HG03575 (cell line): ENCODE measurements around the gene RNASEH2B.

Source experiments
- ATAC-seq: cut with Tn5 transposase; IDR thresholded peaks from one replicate; pipeline ENCODE4 v1.9.1; 2021; ENCODE audit not compliant: unreplicated experiment, insufficient number of reproducible peaks, low FRiP score; ENCODE audit errors: extremely low read depth

RNASEH2B gene

GRCh38 chr13:50989476-50989875 is 79.9 kb downstream of the RNASEH2B start:
- ATAC-seq, result no peak

DNA sequence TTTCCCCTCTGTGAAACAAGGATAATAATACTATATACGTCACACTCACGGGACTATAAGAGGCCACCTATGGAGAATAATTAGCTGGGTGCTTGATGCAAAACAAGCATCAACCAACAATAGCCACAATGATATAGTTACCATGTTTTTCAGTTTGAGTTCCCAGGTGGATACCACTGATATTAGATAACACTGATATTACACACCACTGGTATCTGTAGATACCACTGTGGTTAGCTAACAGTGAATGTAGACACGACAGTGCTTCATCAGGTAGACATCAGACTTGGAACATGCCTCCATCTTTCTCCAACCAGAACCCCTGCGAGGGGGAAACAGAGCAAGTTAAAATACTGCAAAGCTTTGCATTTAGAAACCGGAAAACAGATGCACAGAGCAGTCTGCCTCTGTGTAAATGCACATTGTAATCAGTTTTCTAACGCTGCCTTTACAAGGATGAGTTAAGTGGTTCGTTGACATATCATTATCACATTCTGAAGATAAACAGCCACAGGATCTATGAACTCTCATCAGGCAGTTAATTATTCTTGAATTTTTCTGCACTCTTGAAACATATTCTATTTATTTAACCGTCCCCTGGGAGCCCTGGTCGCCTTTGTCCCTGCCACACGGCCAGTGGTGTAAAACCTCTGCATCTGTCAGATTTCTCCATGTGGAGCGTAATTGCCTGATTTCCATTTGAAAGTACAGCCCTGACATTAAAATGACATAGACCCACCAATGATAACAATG is 80.7 kb downstream of the RNASEH2B start:
- no peak for ATAC-seq

- no peak for ATAC-seq
Observed at GRCh38 chr13:50990818-50991506, 81.4 kb downstream of the RNASEH2B start.

- no peak for ATAC-seq
Observed at GRCh38 chr13:50991579-50992521, 82.3 kb downstream of the RNASEH2B start.

GRCh38 chr13:50993371-50993770 is 83.8 kb downstream of the RNASEH2B start:
- ATAC-seq, result no peak

DNA sequence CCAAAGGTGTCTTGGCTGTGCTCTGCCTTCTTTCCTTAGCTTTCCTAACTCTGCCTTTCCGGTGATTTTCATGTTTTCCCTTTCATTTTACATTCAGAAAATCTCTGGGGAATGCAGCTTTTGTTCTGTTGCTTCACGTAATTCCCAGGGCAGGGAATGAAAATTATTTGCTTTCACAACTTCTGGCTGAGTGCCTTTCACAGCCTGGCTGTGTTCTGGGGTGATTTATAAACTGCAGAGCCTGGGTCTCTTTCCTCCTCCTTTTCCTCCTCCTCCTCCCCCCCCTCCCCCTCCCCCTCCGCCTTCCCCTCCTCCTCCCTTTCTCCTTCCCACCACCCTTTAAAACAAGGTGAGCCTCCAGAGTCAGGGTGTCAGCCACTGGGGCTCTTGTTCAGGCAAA is 84.3 kb downstream of the RNASEH2B start:
- no peak for ATAC-seq

- no peak for ATAC-seq
Observed at GRCh38 chr13:50994651-50995050, 85.1 kb downstream of the RNASEH2B start.

DNA sequence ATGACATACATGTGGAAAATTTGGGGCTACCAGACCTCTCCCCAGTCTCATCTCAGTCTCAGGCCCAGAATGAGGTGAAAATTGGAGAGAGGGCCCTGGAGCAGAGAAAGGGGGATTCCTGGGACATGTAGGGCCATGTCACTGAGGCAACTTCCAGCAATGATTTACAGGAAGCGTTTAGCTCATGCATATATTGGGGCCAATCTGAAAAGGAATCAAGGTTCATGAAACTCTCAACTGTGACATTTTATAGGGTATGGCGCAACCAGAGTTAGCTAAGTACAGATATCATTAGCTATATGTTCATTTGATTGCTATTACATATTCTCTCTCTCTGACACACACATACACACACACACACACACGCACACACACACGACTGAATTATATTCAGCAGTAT is 86.3 kb downstream of the RNASEH2B start:
- ATAC-seq, result no peak

GRCh38 chr13:50998326-50998725 is 88.7 kb downstream of the RNASEH2B start:
- ATAC-seq, result no peak

- no peak for ATAC-seq
Observed at GRCh38 chr13:50999641-51000040, 90.0 kb downstream of the RNASEH2B start.

DNA sequence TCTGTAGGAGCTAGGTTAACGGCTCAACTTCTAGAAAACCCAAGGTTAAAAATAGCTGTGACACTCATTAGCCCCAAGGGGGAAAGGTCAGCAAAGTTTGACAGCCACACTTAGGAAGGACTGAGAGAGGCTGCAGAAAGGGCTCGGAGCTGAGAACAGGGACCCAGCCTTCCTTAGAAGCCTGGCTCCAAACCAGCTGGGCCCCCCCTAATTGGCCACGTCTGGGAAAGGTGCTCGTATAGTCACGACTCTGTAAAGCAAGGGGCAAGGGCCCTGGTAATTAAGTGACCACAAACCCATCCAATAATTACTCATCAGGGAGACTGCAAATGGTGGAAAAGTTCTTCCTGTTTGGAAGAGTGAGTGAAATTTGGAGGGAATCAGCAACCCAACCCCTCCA is 90.5 kb downstream of the RNASEH2B start:
- ATAC-seq, result no peak

DNA sequence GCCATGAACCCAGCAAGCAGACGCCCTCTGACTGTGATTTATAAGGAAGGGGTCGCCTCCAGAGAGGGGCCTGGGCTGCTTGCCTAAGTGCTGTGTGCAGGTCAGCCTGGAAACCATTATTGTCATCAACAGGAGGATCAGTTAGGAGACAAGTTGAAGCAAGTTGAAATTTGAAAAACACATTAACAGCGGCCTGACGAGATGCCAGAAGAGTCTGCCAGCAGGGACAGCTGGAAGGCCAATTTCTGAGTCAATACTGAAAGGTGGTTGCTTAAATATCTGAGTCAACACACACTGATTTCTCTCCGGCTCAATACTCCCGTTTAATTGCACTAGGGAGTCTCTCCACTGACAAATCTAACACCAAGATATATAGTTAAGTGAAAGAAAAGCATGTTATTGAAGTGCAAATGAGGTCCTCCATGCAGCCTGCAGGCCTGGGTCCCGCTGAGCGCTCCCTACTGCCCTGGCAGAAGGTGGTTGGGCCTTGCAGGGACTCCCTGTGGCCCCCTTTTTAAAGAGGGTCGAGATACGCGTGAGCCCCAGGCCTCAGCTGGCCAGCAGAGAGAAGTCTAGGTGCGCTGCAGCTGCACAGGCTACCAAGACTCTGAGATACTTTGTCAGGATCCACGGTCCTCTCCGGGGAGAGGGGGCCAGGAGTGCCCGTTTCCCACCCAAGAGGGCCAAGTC is 91.1 kb downstream of the RNASEH2B start:
- no peak for ATAC-seq

DNA sequence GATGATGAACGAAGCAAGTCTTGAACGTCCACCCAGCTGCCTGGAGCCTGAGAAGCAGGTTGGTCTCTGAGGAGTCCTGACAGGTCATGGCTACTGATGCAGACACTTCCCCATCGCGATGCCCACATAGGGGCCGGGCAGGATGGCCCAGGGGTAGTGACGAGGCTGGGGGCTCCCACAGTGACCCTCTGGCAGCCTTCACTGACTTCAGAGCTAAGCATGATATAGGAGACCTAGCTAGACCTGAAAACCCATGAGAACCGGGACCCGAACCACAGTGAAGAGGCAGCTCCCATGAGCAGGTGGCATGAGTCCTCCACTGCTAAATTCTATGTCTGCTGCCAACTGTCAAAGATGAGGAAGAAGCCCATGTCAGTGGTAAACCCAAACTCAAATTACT is 91.7 kb downstream of the RNASEH2B start:
- no peak for ATAC-seq

DNA sequence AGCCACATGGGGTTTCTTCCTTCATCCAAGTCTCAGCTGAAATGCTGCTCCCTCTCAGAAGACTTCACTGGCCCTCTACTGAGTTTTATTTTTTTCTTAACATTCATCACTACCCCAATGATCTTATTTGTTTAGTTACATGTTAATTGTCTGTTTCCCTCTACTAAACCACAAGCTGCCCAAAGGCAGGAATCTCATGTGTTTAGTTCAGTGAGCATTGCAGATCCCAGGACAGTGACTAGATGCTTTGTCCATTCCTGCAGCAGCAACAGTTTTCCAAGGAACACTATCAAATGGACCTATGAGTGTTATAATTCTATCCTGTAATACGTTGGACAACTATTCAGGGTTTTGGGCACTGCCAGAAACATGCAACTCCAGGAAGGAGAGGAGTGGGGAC is 93.1 kb downstream of the RNASEH2B start:
- ATAC-seq, result no peak

DNA sequence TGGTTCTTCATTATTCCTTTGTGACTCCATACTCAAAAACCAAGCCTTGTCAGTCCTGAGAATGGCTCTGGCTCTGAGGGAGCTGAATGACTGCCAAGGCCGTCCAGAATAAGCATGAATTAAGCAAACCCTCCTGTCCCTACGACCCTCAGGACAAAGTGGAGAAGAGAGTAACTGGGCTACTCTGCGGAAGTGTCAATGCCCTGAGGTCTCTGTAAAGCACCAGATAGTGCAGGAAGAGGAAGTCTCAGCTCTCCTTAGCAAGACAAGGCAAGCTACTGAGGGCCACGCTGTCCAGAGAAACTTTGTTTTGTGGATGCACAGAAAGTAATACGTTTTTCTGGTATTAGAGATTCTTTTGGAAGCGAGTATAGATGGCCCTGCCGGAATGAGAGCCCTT is 94.1 kb downstream of the RNASEH2B start:
- no peak for ATAC-seq

- ATAC-seq, result no peak
Observed at GRCh38 chr13:51004111-51004865, 94.7 kb downstream of the RNASEH2B start.

DNA sequence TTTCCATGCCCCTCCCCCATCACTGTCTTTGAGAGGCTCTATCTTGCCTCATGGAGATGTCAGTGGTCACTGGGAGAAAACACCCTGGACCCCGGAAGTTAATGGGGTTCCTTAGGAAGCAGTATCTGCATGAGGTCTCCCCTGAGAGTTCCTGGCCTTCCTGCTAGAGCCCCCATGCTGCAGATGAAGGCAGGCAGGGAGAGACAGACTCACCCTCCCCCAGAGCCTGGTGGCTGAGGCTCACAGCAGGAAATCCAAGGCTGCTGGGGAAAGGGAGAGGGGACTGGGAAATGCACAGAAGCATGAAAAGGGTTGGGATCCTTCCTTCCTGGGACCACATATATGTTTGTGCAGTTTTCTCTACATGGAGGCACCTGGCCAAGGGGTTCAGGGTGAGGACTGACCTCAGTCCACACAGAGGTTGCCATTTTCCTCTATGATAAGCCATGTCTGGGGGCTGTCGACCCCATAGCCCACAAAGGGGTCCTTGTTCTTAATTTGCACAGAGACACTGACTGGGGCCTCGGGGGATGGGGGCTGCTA is 95.4 kb downstream of the RNASEH2B start:
- ATAC-seq, result no peak

GRCh38 chr13:51005566-51005965 is 96.0 kb downstream of the RNASEH2B start:
- no peak for ATAC-seq
